Naive thymus-derived CD8-positive, alpha-beta T cell (primary cell): ENCODE data around the gene NUTM2E. TPM values are rescaled to one million over a fixed set of nuclear protein-coding genes. Genes with fewer than 3 reads are reported as not detected.

Source experiments
- polyA plus RNA-seq, 3 donors: library from polyadenylated mRNA; unstranded; fragments of 300-500 nt; fragmentation: Illumina TruSeq; gene quantifications; one replicate each; pipeline ENCODE4 v1.2.3, GENCODE V29; 2021
- total RNA-seq, 8 experiments: library from RNA in 2 of 8; stranded (reverse) in 2 of 8; gene quantifications; one replicate each; pipeline ENCODE4 v1.2.3 and lab custom pipeline; 2021 to 2026

NUTM2E gene
- total and polyA plus RNA-seq, 5 experiments from 2014 or later = 0.77 to 0.96 TPM; not detected in 3

Other genes with a start within 250 kb of the NUTM2E start
- gene SFTPA1, start 215.8 kb upstream of the NUTM2E start, total RNA-seq = not detected
- not detected for gene SFTPA1, start 215.8 kb upstream of the NUTM2E start, polyA plus RNA-seq
- 1 to 10 TPM; 2.6 TPM for gene NUTM2B, start 123.5 kb upstream of the NUTM2E start, total RNA-seq
- gene NUTM2B, start 123.5 kb upstream of the NUTM2E start, polyA plus RNA-seq = under 1 TPM in 1 of 3 donors, not detected in 2; 0.18 TPM
- gene SFTPD, start 122.4 kb downstream of the NUTM2E start, total RNA-seq = not detected
- gene SFTPD, start 122.4 kb downstream of the NUTM2E start, polyA plus RNA-seq = not detected